K562 (cell line): Measurements from ENCODE around the gene MT1A.

ENCODE experiments used
- EP300 ChIP-seq: IDR thresholded peaks from 2 replicates; pipeline ENCODE4 v1.6.1; 2012; ENCODE audit warnings: low read length, improper control_type of control experiment
- ETV6 ChIP-seq, 3 experiments: fragments of 150-350 bp in 1 of 3; sonication (generic) in 1 of 3; formaldehyde crosslinking in 1 of 3; IDR thresholded peaks; 2 replicates each; pipeline versions ENCODE4 v1.6.1 to v1.8.0; 2014 to 2022; ENCODE audit warnings: borderline replicate concordance in 2 of 3, low read depth in 2 of 3, antibody characterized with exemption in 1 of 3, low read length in 1 of 3, mild to moderate bottlenecking in 1 of 3, missing genetic modification reagents in 1 of 3

- TF ChIP-seq EP300 (no peak), ETV6 (IDR thresholded peaks at IDR 0.05; ENCODE audit: borderline replicate concordance in 1 of 2, low read depth in 2 of 2, low read length in 1 of 2) (no peak), ETV6 (CRISPR knock-in tag; IDR thresholded peaks at IDR 0.05; ENCODE audit: borderline replicate concordance) (no peak)
Measured at GRCh38 chr16:56647641-56648431, 9.4 kb downstream of the MT1A start.
